GM19043 (cell line): ENCODE results near the gene PLD6.

ENCODE experiments used
- ATAC-seq: cut with Tn5 transposase; IDR thresholded peaks from one replicate; pipeline ENCODE4 v1.9.1; 2021; ENCODE audit warnings: low read depth; ENCODE audit not compliant: unreplicated experiment

PLD6 gene

GRCh38 chr17:17180141-17180603 is 26.0 kb downstream of the PLD6 start:
- ATAC-seq, result no peak

- ATAC-seq, result peak; percentile 56
These were observed 26.7 kb downstream of the PLD6 start for GRCh38 chr17:17179371-17179827.

- ATAC-seq, result no peak
These were observed 29.0 kb downstream of the PLD6 start for GRCh38 chr17:17177176-17177575.

- ATAC-seq, result no peak
These were observed 29.8 kb downstream of the PLD6 start for GRCh38 chr17:17176341-17176740.

- no peak for ATAC-seq
These were observed 30.2 kb downstream of the PLD6 start for GRCh38 chr17:17175917-17176316.

GRCh38 chr17:17175340-17175739 is 30.8 kb downstream of the PLD6 start:
- ATAC-seq, result no peak

GRCh38 chr17:17173921-17174320 is 32.2 kb downstream of the PLD6 start:
- no peak for ATAC-seq

GRCh38 chr17:17172990-17173389 is 33.1 kb downstream of the PLD6 start:
- no peak for ATAC-seq

- ATAC-seq, result no peak
These were observed 33.9 kb downstream of the PLD6 start for GRCh38 chr17:17172001-17172939.

- no peak for ATAC-seq
These were observed 34.9 kb downstream of the PLD6 start for GRCh38 chr17:17171186-17171585.

GRCh38 chr17:17170346-17170985 is 35.7 kb downstream of the PLD6 start:
- ATAC-seq, result no peak

- ATAC-seq, result no peak
These were observed 36.7 kb downstream of the PLD6 start for GRCh38 chr17:17169396-17169795.

GRCh38 chr17:17168401-17168800 is 37.7 kb downstream of the PLD6 start:
- ATAC-seq, result no peak

GRCh38 chr17:17167986-17168385 is 38.1 kb downstream of the PLD6 start:
- no peak for ATAC-seq

- ATAC-seq, result no peak
These were observed 38.8 kb downstream of the PLD6 start for GRCh38 chr17:17167356-17167755.

GRCh38 chr17:17166446-17166845 is 39.7 kb downstream of the PLD6 start:
- ATAC-seq, result no peak

GRCh38 chr17:17165666-17166308 is 40.3 kb downstream of the PLD6 start:
- ATAC-seq, result no peak

GRCh38 chr17:17164676-17165075 is 41.5 kb downstream of the PLD6 start:
- no peak for ATAC-seq

- ATAC-seq, result no peak
These were observed 42.0 kb downstream of the PLD6 start for GRCh38 chr17:17164156-17164555.

- ATAC-seq, result no peak
These were observed 44.4 kb downstream of the PLD6 start for GRCh38 chr17:17161759-17162158.

- no peak for ATAC-seq
These were observed 45.0 kb downstream of the PLD6 start for GRCh38 chr17:17161121-17161520.
